ENCODE measurements around the gene SP140.
"Not testable (repeated sequence)": the region's sequence is repeated elsewhere in the genome, so short reads cannot be mapped to it uniquely, and the experiment has no call there.

The SP140 gene

DNA sequence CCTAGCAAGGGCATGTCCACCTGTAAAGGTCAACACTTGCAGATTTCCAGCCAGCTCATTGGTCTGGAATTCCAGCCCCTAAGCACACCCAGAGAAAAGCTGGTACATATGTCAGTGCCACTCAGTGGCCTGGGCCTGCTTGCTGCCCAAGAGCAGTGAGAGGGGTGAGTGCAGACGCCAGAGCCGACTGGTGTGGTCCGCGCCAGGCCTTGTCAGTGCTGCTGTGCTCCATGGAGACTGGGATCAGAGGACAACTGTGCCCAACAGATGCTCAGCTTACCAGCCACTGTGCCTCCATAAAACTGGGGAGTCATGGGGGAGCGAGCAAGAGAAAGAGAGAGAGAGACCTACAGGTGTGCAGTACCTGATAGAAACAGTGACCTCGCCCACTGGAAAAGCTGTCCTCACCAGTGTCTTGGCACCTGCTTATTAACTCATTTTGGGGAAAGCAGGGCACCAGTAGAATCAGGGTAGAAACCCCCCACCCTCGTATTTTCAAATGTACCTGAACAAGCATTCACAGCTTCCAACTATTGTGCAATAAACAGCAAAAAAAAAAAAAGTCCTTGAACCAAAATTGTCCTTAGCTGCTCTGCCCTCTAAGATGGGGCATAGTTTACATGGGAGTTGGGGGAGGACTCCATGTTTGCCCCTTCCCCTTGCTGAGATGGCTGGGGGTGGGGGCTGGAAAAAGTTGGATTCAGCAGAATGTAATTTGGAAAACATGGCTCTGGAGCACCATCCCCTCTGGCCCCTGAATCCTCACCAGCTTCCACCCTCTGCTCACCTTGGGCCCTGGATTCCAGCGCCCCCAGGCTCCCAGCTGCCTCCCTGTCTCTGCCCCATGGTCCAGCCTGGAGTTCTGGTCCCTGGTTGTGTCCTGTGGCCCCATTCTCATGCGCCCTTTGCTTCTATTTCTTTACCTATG is 100.0 kb downstream of the SP140 start:
- DNase-seq (ENCODE audit: low spot score) (no peak), FAIRE-seq (no peak)

GRCh38 chr2:230326453-230327417 is 101.2 kb downstream of the SP140 start, which contains the start of gene SP140L:
Gene SP140L (plus strand): TSS chr2:230327193. CDS start chr2:230327270, 77 bp downstream.
- DNase-seq (ENCODE audit: low spot score) (peak; percentile 78), FAIRE-seq (peak; percentile 78)

DNA sequence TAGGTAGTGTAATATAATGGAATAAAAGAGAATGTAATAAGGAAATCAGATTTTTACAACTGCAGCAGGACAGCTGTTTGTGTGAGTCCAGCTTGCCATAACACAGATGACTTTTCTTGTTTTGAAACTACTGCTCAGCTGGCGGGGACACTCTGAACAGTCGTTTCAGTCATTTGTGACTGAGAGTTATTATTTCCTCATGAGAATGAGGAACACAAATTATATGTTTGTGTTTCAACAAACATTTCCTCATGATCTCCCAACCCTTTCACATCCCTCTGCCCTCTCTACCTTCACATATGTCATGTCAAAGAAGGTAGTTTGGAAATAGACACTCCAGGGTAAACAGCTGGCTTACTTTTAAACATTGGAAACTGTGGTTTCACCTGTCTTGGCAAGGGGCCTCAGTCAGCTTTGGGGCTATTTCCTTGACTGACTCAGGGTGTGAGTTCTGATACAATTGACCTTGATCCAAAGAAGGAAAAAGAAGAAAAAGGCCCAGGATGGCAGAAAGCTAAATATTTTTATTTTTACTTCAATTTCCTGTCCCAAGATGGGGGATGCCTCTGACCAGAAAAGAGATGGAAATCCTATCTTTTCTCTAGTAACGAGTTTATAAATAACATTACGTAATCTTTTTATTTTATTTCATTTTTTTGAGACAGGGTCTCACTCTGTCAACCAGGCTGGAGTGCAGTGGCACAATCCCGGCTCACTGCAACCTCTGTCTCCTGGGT is 102.0 kb downstream of the SP140 start:
- no peak for DNase-seq (ENCODE audit: low spot score)
- FAIRE-seq, result no peak

DNA sequence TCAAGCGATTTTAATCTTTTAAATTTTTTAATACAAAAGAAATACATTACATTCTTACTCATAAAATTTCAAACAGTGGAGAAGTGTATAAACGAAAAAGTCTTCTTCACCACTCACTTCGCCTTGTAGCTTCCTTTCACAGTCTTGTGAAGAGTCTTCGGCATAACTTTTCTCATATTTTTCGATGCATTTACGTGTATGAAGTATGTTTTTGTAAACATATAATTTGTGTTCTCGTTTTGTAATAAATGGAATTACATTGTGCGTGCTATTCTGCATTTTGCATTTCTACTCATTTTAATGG is 102.6 kb downstream of the SP140 start:
- FAIRE-seq (no peak), DNase-seq (ENCODE audit: low spot score) (no peak)

GRCh38 chr2:230329946-230330605 is 104.5 kb downstream of the SP140 start:
- FAIRE-seq, result no peak
- no peak for DNase-seq (ENCODE audit: low spot score)

GRCh38 chr2:230330725-230331124 is 105.2 kb downstream of the SP140 start:
- no peak for DNase-seq (ENCODE audit: low spot score)
- no peak for FAIRE-seq

GRCh38 chr2:230335461-230335863 is 109.9 kb downstream of the SP140 start:
- no peak for DNase-seq (ENCODE audit: low spot score)
- no peak for FAIRE-seq

DNA sequence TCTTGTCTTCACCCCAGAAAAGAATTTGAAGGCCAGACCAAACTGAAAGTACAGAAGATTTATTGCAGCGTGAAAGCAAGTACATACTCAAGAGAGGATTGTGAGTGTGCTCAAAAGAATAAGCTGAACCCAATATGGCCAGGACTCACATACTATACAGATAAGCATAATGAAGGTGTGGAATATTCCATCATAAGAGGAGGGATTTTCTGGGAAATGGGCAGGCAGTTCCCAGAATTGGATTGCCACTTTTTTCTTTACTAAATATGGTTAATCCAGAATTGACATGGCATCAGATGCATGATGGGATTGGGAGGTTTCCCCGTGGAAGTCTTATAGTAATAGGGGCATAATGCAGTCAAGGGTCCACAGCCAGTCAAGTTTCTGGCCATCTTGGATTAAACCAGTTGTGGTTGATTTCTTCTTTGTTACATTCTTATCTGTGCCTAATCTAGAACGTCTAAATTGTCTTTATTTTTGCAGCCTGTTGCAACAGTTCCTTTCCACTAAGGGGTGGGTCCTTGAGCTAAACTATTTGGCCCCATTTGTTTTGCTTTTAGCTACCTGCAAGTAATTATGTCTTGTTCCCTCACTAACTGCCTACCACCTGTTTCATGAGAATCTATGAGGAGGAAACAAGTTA is 110.4 kb downstream of the SP140 start:
- FAIRE-seq (no peak), DNase-seq (ENCODE audit: low spot score) (no peak)

DNA sequence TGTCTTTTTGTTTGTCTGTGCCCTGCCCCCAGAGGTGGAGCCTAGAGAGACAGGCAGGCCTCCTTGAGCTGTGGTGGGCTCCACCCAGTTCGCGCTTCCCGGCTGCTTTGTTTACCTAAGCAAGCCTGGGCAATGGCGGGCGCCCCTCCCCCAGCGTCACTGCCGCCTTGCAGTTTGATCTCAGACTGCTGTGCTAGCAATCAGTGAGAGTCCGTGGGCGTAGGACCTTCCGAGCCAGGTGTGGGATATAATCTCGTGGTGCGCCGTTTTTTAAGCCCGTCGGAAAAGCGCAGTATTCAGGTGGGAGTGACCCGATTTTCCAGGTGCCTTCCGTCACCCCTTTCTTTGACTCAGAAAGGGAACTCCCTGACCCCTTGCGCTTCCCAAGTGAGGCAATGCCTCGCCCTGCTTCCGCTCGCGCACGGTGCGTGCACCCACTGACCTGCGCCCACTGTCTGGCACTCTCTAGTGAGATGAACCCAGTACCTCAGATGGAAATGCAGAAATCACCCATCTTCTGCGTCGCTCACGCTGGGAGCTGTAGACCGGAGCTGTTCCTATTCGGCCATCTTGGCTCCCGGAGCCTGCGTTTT is 116.5 kb downstream of the SP140 start:
- FAIRE-seq; DNase-seq (ENCODE audit: low spot score): not testable (repeated sequence)

DNA sequence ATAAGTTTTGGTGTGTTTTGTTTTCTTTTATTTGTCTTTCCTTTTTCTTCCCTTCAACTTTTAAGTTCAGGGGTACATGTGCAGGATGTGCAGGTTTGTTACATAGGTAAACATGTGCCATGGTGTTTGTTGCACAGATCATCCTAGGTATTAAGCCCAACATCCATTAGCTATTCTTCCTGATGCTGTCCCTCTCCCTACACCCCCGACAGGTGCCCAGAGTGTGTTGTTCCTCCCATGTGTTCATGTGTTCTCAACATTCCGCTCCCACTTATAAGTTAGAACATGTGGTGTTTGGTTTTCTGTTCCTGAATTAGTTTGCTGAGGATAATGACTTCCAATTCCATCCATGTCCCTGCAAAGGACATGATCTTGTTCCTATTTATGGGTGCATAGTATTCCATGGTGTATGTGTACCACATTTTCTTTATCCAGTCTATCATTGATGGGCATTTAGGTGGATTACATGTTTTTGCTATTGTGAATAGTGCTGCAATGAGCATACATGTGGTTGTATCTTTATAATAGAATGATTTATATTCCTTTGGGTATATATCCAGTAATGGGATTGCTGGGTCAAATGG is 117.6 kb downstream of the SP140 start:
- DNase-seq (ENCODE audit: low spot score); FAIRE-seq: not testable (repeated sequence)

DNA sequence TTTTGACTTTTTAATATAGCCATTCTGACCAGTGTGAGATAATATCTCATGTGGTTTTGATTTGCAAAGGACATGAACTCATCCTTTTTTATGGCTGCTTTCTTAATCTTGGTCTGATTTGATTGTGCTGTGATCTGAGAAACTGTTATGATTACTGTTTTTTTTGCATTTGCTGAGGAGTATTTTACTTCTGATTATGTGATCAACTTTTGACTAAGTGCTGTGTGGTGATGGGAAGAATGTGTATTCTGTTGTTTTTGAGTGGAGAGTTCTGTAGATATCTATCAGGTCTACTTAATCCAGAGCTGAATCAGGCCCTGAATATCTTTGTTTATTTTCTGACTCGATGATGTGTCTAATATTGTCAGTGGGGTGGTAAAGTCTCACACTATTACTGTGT is 118.2 kb downstream of the SP140 start:
- DNase-seq (ENCODE audit: low spot score) (no peak), FAIRE-seq (no peak)

GRCh38 chr2:230346465-230346864 is 120.9 kb downstream of the SP140 start:
- no peak for FAIRE-seq
- no peak for DNase-seq (ENCODE audit: low spot score)

GRCh38 chr2:230346921-230347533 is 121.5 kb downstream of the SP140 start:
- no peak for FAIRE-seq
- no peak for DNase-seq (ENCODE audit: low spot score)

- DNase-seq (ENCODE audit: low spot score) (no peak), FAIRE-seq (no peak)
Observed at GRCh38 chr2:230347659-230348305, 122.2 kb downstream of the SP140 start.

GRCh38 chr2:230348787-230349186 is 123.3 kb downstream of the SP140 start:
- FAIRE-seq, result no peak
- no peak for DNase-seq (ENCODE audit: low spot score)

GRCh38 chr2:230356084-230356483 is 130.5 kb downstream of the SP140 start:
- no peak for DNase-seq (ENCODE audit: low spot score)
- FAIRE-seq, result no peak

GRCh38 chr2:230358305-230358704 is 132.8 kb downstream of the SP140 start:
- FAIRE-seq (no peak), DNase-seq (ENCODE audit: low spot score) (peak; percentile 17)

DNA sequence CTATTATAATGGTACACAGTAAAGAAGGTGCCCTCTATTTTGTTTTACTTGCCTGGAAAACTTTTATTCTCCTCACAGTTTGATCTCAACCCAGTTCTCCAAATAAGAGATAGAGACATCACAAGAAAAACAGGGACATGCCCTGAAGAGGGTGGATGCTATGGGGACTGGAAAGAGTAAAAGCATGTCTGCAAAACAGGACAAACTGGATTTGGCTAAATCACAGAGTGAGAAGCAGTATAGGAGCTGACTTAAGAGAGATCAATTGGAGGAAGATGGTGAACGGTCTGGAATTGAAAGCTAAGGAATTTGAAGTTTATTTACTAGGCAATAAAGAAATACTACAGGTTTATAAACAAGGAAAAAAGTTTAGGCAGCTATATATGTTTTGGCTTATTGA is 134.5 kb downstream of the SP140 start:
- no peak for DNase-seq (ENCODE audit: low spot score)
- FAIRE-seq, result no peak

Data from RCC 7860 (cell line).